A549 (cell line): ENCODE measurements around the gene PADI2.

Experiments used
- ESRRA ChIP-seq: fragments of 150-350 bp; IDR thresholded peaks from 2 replicates; pipeline ENCODE4 v1.6.1; 2014; ENCODE audit warnings: mild to moderate bottlenecking, low read length, borderline replicate concordance
- HES2 ChIP-seq: fragments of >200 bp; sonication (Bioruptor Twin); formaldehyde crosslinking; IDR thresholded peaks from 2 replicates; pipeline ENCODE4 v1.6.1; 2016
- POLR2A ChIP-seq: IDR thresholded peaks from 2 replicates; pipeline ENCODE4 v1.6.1; 2012; ENCODE audit warnings: mild to moderate bottlenecking, low read length
- ZNF302 ChIP-seq: fragments of 250-450 bp; sonication (Bioruptor Pico); IDR thresholded peaks from 2 replicates; pipeline ENCODE4 v1.9.0; 2021; ENCODE audit warnings: inconsistent platforms, mild to moderate bottlenecking, moderate library complexity
- TF ChIP-seq, protein P1 (sequence below): fragments of >200 bp; sonication (Bioruptor Twin); formaldehyde crosslinking; IDR thresholded peaks from 3 replicates; pipeline ENCODE4 v1.5.1; 2016

DNA sequence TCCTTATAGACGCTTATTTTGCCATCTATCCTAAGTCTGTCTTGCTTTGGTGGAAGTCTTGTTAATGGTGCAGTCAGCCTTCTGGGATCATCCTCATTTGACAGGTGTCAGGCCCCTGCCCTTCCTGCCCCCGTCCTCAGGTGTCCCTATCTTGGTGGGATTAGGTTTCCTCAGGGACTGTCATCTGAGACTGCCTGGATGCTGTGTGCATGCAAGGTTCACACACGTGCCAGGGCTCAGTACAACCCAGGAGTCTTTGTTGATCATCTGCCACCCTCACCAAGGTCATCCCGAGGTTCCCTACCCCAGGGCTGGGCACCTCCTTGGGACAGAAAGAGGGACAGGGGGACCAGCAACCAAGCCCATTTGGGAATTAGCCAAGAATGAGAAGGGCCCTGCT lies 18.0 kb downstream of the PADI2 start:
- TF ChIP-seq ZNF302 (CRISPR knock-in tag) (no peak), HES2 (no peak), POLR2A (no peak), ESRRA (no peak)
- TF ChIP-seq, protein P1, sequence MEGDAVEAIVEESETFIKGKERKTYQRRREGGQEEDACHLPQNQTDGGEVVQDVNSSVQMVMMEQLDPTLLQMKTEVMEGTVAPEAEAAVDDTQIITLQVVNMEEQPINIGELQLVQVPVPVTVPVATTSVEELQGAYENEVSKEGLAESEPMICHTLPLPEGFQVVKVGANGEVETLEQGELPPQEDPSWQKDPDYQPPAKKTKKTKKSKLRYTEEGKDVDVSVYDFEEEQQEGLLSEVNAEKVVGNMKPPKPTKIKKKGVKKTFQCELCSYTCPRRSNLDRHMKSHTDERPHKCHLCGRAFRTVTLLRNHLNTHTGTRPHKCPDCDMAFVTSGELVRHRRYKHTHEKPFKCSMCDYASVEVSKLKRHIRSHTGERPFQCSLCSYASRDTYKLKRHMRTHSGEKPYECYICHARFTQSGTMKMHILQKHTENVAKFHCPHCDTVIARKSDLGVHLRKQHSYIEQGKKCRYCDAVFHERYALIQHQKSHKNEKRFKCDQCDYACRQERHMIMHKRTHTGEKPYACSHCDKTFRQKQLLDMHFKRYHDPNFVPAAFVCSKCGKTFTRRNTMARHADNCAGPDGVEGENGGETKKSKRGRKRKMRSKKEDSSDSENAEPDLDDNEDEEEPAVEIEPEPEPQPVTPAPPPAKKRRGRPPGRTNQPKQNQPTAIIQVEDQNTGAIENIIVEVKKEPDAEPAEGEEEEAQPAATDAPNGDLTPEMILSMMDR: no peak
